ENCODE measurements around the gene PTPRT. TPM values are rescaled to one million over a fixed set of nuclear protein-coding genes. Genes with fewer than 3 reads are reported as not detected.

The PTPRT gene
- total RNA-seq, 1 experiment from 2014 or later: 0.13 TPM

GRCh38 chr20:43209831-43210230 lies 20.1 kb upstream of the PTPRT start:
- no peak overlapping the region for H3K23ac ChIP-seq (ENCODE audit: insufficient read length, low read depth, low read length)
- H4K5ac ChIP-seq (ENCODE audit: insufficient read length, low read depth, low read length): no peak overlapping the region
- no peak overlapping the region for H2BK12ac ChIP-seq (ENCODE audit: insufficient read length, low read depth, low read length)
- no peaks in the 10 kb centered on the region for H3K23me2 ChIP-seq (ENCODE audit: insufficient read length, low read depth, low read length, poor library complexity, severe bottlenecking)
- WGBS (ENCODE audit: extremely low coverage, insufficient read length, low lambda C conversion rate): no CpG with 5 or more reads among the region's 2 CpGs
- H3K79me2 ChIP-seq (ENCODE audit: insufficient read depth, low read length): no peaks in the 10 kb centered on the region
- H3K79me1 ChIP-seq (ENCODE audit: insufficient read depth, low read depth, low read length, poor library complexity, severe bottlenecking): no peaks in the 10 kb centered on the region
- Mint-ChIP-seq H3K4me3 (no peak overlapping the region), H3K36me3 (ENCODE audit: insufficient read depth in 1 of 3, low read depth in 3 of 3) (peaks cover 0 to 4% (median 0%) of the 10 kb centered on the region in 3 experiments; a peak in 1 of 7 replicates), H3K9me3 (peaks cover 4% of the 10 kb centered on the region in 2 experiments; a peak in 1 of 5 replicates), H3K27me3 (ENCODE audit: low read depth) (peaks cover 11% of the 10 kb centered on the region), H3K4me1 (peaks cover 8 to 10% of the 10 kb centered on the region in 2 experiments), H3K27ac (no peak overlapping the region)
- no peak overlapping the region for H3T11ph ChIP-seq (ENCODE audit: low read length)
- no peak overlapping the region for H3K4ac ChIP-seq (ENCODE audit: low read depth, low read length)
- no peak overlapping the region for H3K18ac ChIP-seq (ENCODE audit: insufficient read length, low read depth, low read length)
- no peak overlapping the region for H3K4me2 ChIP-seq (ENCODE audit: insufficient read depth, insufficient read length, low read length)
- DNase-seq: no peak
- no peak overlapping the region for H3K14ac ChIP-seq (ENCODE audit: insufficient read depth, low read length)
- H2BK5ac ChIP-seq (ENCODE audit: insufficient read length, low read length): no peak overlapping the region
- no peak overlapping the region for H2BK15ac ChIP-seq (ENCODE audit: low read depth, low read length)
- no peaks in the 10 kb centered on the region for H3K9me3 ChIP-seq (ENCODE audit: control insufficient read depth, low read depth, low read length)
- H3K56ac ChIP-seq (ENCODE audit: insufficient read length, low read depth, low read length): no peak overlapping the region
- H4K8ac ChIP-seq (replicated peaks; ENCODE audit: insufficient read length, low read depth, low read length): no peak overlapping the region
- no peaks in the 10 kb centered on the region for H3K4me1 ChIP-seq (ENCODE audit: insufficient read depth, low read length)
- H2BK20ac ChIP-seq (ENCODE audit: low read depth, low read length, poor library complexity, severe bottlenecking): no peak overlapping the region
- no peak overlapping the region for H2AFZ ChIP-seq (ENCODE audit: low read length)
- no peaks in the 10 kb centered on the region for H4K20me1 ChIP-seq (ENCODE audit: control insufficient read depth, insufficient read depth, insufficient read length)
- no peak overlapping the region for H2BK120ac ChIP-seq (ENCODE audit: low read depth, low read length, poor library complexity, severe bottlenecking)
- H3K9ac ChIP-seq (ENCODE audit: extremely low read depth, insufficient read length, low read length): no peak overlapping the region
- TF ChIP-seq CTCF (conservative IDR thresholded peaks at IDR 0.05): no peak
- no peaks in the 10 kb centered on the region for H3K27me3 ChIP-seq (ENCODE audit: insufficient read depth, low read length)
- H4K91ac ChIP-seq (ENCODE audit: insufficient read length, low read depth, low read length): no peak overlapping the region
- H3K27ac ChIP-seq (ENCODE audit: insufficient read length, low read depth, low read length): no peak overlapping the region
- no peak overlapping the region for H2AK5ac ChIP-seq (ENCODE audit: insufficient read length, low read length)
